Trophoblast cell (in vitro differentiated cells and primary cell): ENCODE data around the gene ACOT7.

ENCODE experiments used
- DNase-seq, 2 donors: peaks; one replicate each; pipeline ENCODE4 v3.0.0-alpha.2; 2016
- H2AFZ ChIP-seq: 2 replicates; pipeline ENCODE4 v1.6.1; 2013; ENCODE audit warnings: low read length, moderate library complexity, mild to moderate bottlenecking; ENCODE audit not compliant: insufficient read depth, poor library complexity
- H2AK5ac ChIP-seq: 2 replicates; pipeline ENCODE4 v1.6.1; 2013; ENCODE audit warnings: mild to moderate bottlenecking, low read length
- H2BK120ac ChIP-seq: 2 replicates; pipeline ENCODE4 v1.6.1; 2013; ENCODE audit warnings: low read length, mild to moderate bottlenecking, moderate library complexity; ENCODE audit not compliant: insufficient read depth, poor library complexity
- H2BK12ac ChIP-seq: 2 replicates; pipeline ENCODE4 v1.6.1; 2013; ENCODE audit warnings: mild to moderate bottlenecking, low read length, moderate library complexity
- H2BK5ac ChIP-seq: 2 replicates; pipeline ENCODE4 v1.6.1; 2013; ENCODE audit warnings: low read length, low read depth, moderate library complexity, mild to moderate bottlenecking; ENCODE audit not compliant: poor library complexity
- H3K14ac ChIP-seq: 2 replicates; pipeline ENCODE4 v1.6.1; 2013; ENCODE audit warnings: mild to moderate bottlenecking, low read length
- H3K18ac ChIP-seq: 2 replicates; pipeline ENCODE4 v1.6.1; 2013; ENCODE audit warnings: mild to moderate bottlenecking, low read length
- H3K23ac ChIP-seq: 2 replicates; pipeline ENCODE4 v1.6.1; 2013; ENCODE audit warnings: low read length
- H3K27ac ChIP-seq: 2 replicates; pipeline ENCODE4 v1.5.1; 2013; ENCODE audit warnings: low read depth, mild to moderate bottlenecking, inconsistent platforms, low read length, moderate library complexity
- H3K27me3 ChIP-seq: 2 replicates; pipeline ENCODE4 v1.6.1; 2013; ENCODE audit warnings: inconsistent platforms, mild to moderate bottlenecking, low read length, moderate library complexity; ENCODE audit not compliant: insufficient read depth
- H3K36me3 ChIP-seq, 2 experiments: 1 replicate in 1 of 2; 2 replicates in 1 of 2; pipeline ENCODE4 v1.6.1; 2013; ENCODE audit warnings: low read length in 2 of 2, mild to moderate bottlenecking in 2 of 2, moderate library complexity in 1 of 2; ENCODE audit not compliant: insufficient read depth in 2 of 2, control insufficient read depth in 1 of 2
- H3K4ac ChIP-seq: 2 replicates; pipeline ENCODE4 v1.6.1; 2013; ENCODE audit warnings: low read depth, mild to moderate bottlenecking, low read length, moderate library complexity
- H3K4me1 ChIP-seq, 2 experiments: 1 replicate in 1 of 2; 2 replicates in 1 of 2; pipeline ENCODE4 v1.6.1; 2013; ENCODE audit warnings: low read length in 2 of 2, mild to moderate bottlenecking in 2 of 2, moderate library complexity in 1 of 2; ENCODE audit not compliant: insufficient read depth in 2 of 2, control insufficient read depth in 1 of 2
- H3K4me2 ChIP-seq: 2 replicates; pipeline ENCODE4 v1.6.1; 2013; ENCODE audit warnings: inconsistent platforms, mild to moderate bottlenecking, low read length, moderate library complexity
- H3K4me3 ChIP-seq: 2 replicates; pipeline ENCODE4 v1.5.1; 2013; ENCODE audit warnings: mild to moderate bottlenecking, low read depth, low read length, inconsistent platforms
- H3K79me1 ChIP-seq: one replicate; pipeline ENCODE4 v1.6.1; 2013; ENCODE audit warnings: low read length
- H3K79me2 ChIP-seq: 2 replicates; pipeline ENCODE4 v1.6.1; 2013; ENCODE audit warnings: low read length, mild to moderate bottlenecking; ENCODE audit not compliant: control insufficient read depth, insufficient read depth, poor library complexity
- H3K9ac ChIP-seq: 2 replicates; pipeline ENCODE4 v1.6.1; 2013; ENCODE audit warnings: mild to moderate bottlenecking, low read length
- H3K9me3 ChIP-seq: 2 replicates; pipeline ENCODE4 v1.6.1; 2013; ENCODE audit warnings: low read depth, mild to moderate bottlenecking, control low read depth, inconsistent platforms, low read length; ENCODE audit not compliant: insufficient read depth
- H4K12ac ChIP-seq: 2 replicates; pipeline ENCODE4 v1.6.1; 2013; ENCODE audit warnings: low read depth, mild to moderate bottlenecking, low read length, moderate library complexity
- H4K8ac ChIP-seq: 2 replicates; pipeline ENCODE4 v1.6.1; 2013; ENCODE audit warnings: low read depth, mild to moderate bottlenecking, low read length, moderate library complexity
- H4K91ac ChIP-seq: one replicate; pipeline ENCODE4 v1.6.1; 2013; ENCODE audit warnings: low read depth, mild to moderate bottlenecking, low read length, moderate library complexity
- whole genome bisulfite sequencing: extraction: QIAGEN DNeasy Blood & Tissue Kit; methylation state at CpG from one replicate; pipeline ENCODE4 v1.1.7; 2013; ENCODE audit warnings: missing lambda C conversion rate; ENCODE audit not compliant: insufficient read length, insufficient coverage; ENCODE audit errors: extremely low coverage; 5-methylcytosine and 5-hydroxymethylcytosine counted together

The ACOT7 gene

DNA sequence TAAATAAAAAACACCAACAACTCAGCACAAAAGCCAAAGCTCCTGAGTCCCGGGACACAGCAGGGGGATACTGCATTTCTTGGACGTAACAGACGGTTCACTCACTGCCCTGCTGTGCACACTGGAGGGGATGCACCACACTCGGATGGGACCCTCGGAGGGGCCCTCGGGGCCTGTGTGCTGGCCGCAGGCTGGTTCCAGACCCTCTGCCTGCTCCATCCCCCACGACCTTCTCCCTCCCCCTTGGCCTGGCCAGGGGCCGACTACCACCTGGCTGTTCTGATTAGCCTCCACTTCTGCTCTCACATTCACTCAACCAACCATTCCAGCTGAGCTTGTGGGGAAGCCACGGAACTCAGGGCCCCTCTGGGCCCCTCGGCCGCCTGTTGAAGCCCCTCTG lies 64.9 kb downstream of the ACOT7 start:
- no peak overlapping the region for H4K91ac ChIP-seq
- H2BK120ac ChIP-seq, result no peak overlapping the region
- H3K27me3 ChIP-seq, result no peaks in the 10 kb centered on the region
- H4K8ac ChIP-seq, result no peak overlapping the region
- no peaks in the 10 kb centered on the region for H3K9me3 ChIP-seq
- no peak for DNase-seq
- peaks cover 5 to 9% of the 10 kb centered on the region in 2 experiments for H3K36me3 ChIP-seq
- H3K4me3 ChIP-seq, result no peak overlapping the region
- no peaks in the 10 kb centered on the region for H3K4me1 ChIP-seq
- H3K18ac ChIP-seq, result no peak overlapping the region
- H2BK5ac ChIP-seq, result no peak overlapping the region
- WGBS, result no CpG with 5 or more reads among the region's 12 CpGs
- H2AFZ ChIP-seq, result no peak overlapping the region
- no peak overlapping the region for H4K12ac ChIP-seq
- no peak overlapping the region for H3K4ac ChIP-seq
- no peak overlapping the region for H2BK12ac ChIP-seq
- H2AK5ac ChIP-seq, result no peak overlapping the region
- H3K79me1 ChIP-seq, result no peaks in the 10 kb centered on the region
- no peak overlapping the region for H3K4me2 ChIP-seq
- H3K79me2 ChIP-seq, result no peaks in the 10 kb centered on the region
- H3K23ac ChIP-seq, result no peak overlapping the region
- no peak overlapping the region for H3K14ac ChIP-seq
- H3K27ac ChIP-seq, result no peak overlapping the region
- no peak overlapping the region for H3K9ac ChIP-seq

GRCh38 chr1:6328091-6328490 lies 65.5 kb downstream of the ACOT7 start:
- DNase-seq, result no peak
- no CpG with 5 or more reads among the region's 5 CpGs for WGBS
- Histone ChIP-seq H3K79me1 (no peaks in the 10 kb centered on the region), H3K4me3 (no peak overlapping the region), H3K9ac (no peak overlapping the region), H3K27me3 (no peaks in the 10 kb centered on the region), H3K36me3 (peaks cover 5 to 9% of the 10 kb centered on the region in 2 experiments), H3K4me1 (no peaks in the 10 kb centered on the region), H3K4me2 (no peak overlapping the region), H2BK120ac (no peak overlapping the region), H3K14ac (no peak overlapping the region), H2BK12ac (no peak overlapping the region), H4K91ac (no peak overlapping the region), H3K9me3 (no peaks in the 10 kb centered on the region), H4K12ac (no peak overlapping the region), H3K4ac (no peak overlapping the region), H2AK5ac (no peak overlapping the region), H2AFZ (no peak overlapping the region), H3K79me2 (no peaks in the 10 kb centered on the region), H3K23ac (no peak overlapping the region), H2BK5ac (no peak overlapping the region), H4K8ac (no peak overlapping the region), H3K27ac (no peak overlapping the region), H3K18ac (no peak overlapping the region)

GRCh38 chr1:6325482-6325881 lies 68.1 kb downstream of the ACOT7 start:
- Histone ChIP-seq H3K23ac (no peak overlapping the region), H3K36me3 (peaks cover 5 to 11% of the 10 kb centered on the region in 2 experiments), H2BK120ac (no peak overlapping the region), H3K4ac (no peak overlapping the region), H4K91ac (no peak overlapping the region), H3K27ac (no peak overlapping the region), H3K4me3 (no peak overlapping the region), H4K12ac (no peak overlapping the region), H3K9me3 (no peaks in the 10 kb centered on the region), H3K27me3 (no peaks in the 10 kb centered on the region), H2BK12ac (no peak overlapping the region), H2AFZ (no peak overlapping the region), H3K9ac (no peak overlapping the region), H2BK5ac (no peak overlapping the region), H3K14ac (no peak overlapping the region), H3K18ac (no peak overlapping the region), H4K8ac (no peak overlapping the region), H3K79me1 (no peaks in the 10 kb centered on the region), H3K4me1 (no peaks in the 10 kb centered on the region), H3K4me2 (no peak overlapping the region), H3K79me2 (no peaks in the 10 kb centered on the region), H2AK5ac (no peak overlapping the region)
- WGBS, result no CpG with 5 or more reads among the region's 7 CpGs
- no peak for DNase-seq

DNA sequence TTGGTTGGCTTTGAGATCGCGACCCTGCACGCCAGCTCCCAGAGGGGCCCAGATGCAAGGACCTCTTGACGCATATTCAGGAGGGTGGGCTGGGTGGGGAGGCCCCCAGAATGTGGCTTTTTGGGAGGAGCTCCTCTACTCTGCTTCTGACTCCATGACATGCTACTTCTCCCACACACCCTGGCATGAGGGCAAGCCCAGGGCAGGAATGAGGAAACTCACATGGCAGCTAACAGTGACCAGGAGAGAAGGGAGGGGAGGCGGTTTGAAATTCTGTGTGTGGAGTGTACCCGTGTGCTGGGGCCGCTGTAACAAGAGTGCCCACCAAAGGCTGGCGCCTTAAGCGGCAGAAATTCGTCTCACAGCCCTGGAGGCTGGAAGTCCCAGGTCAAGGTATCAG lies 71.4 kb downstream of the ACOT7 start:
- Histone ChIP-seq H2AK5ac (no peak overlapping the region), H4K8ac (no peak overlapping the region), H3K4me2 (no peak overlapping the region), H3K14ac (no peak overlapping the region), H3K27me3 (no peaks in the 10 kb centered on the region), H3K4me1 (no peaks in the 10 kb centered on the region), H3K4ac (no peak overlapping the region), H3K23ac (no peak overlapping the region), H3K9me3 (no peaks in the 10 kb centered on the region), H3K79me1 (no peaks in the 10 kb centered on the region), H3K9ac (no peak overlapping the region), H3K18ac (no peak overlapping the region), H2BK120ac (no peak overlapping the region), H2BK5ac (no peak overlapping the region), H2BK12ac (no peak overlapping the region), H4K12ac (no peak overlapping the region), H4K91ac (no peak overlapping the region), H3K36me3 (peaks cover 4 to 11% of the 10 kb centered on the region in 2 experiments), H3K27ac (no peak overlapping the region), H3K79me2 (no peaks in the 10 kb centered on the region), H2AFZ (no peak overlapping the region), H3K4me3 (no peak overlapping the region)
- DNase-seq, result no peak
- no CpG with 5 or more reads among the region's 10 CpGs for WGBS
